ENCODE data around the gene SMARCC1. TPM values are rescaled to one million over a fixed set of nuclear protein-coding genes. Genes with fewer than 3 reads are reported as not detected.

The SMARCC1 gene
- polyA plus RNA-seq, 2 of the 4 experiments (the other 2 are of a cell fraction), result 27.1 to 27.5 TPM

- no peak for FAIRE-seq
- Histone ChIP-seq H3K4me2 (no peak overlapping the region), H3K27ac (no peak overlapping the region), H3K4me3 (no peak overlapping the region), H3K9me3 (no peaks in the 10 kb centered on the region), H3K4me1 (no peaks in the 10 kb centered on the region)
- WGBS (ENCODE audit: missing lambda C conversion rate), result 97% methylated on average over 3 of the region's 3 CpGs
- DNase-seq (ENCODE audit: low read depth in 1 of 2, low spot score in 1 of 2), result no peak
- CTCF ChIA-PET, result no interaction called here
- ATAC-seq, result no peak
- TF ChIP-seq NPAS2 (CRISPR knock-in tag; IDR thresholded peaks at IDR 0.05; ENCODE audit: borderline replicate concordance), result no peak
- TF ChIP-seq ZNF302 (CRISPR knock-in tag; IDR thresholded peaks at IDR 0.05), result no peak
- TF ChIP-seq RARB (CRISPR knock-in tag; IDR thresholded peaks at IDR 0.05), result no peak
- TF ChIP-seq NR3C1 (IDR thresholded peaks at IDR 0.05), result no peak
- TF ChIP-seq PHF8 (IDR thresholded peaks at IDR 0.05; ENCODE audit: borderline replicate concordance, low read depth), result no peak
- no peak for TF ChIP-seq ZC3H11A (IDR thresholded peaks at IDR 0.05)
- TF ChIP-seq CBX8 (IDR thresholded peaks at IDR 0.05), result no peak
- no peak for TF ChIP-seq TFCP2L1 (CRISPR knock-in tag; IDR thresholded peaks at IDR 0.05)
- TF ChIP-seq NFE2L2 (conservative IDR thresholded peaks at IDR 0.05; ENCODE audit: low read length), result no peak
- no peak for TF ChIP-seq RCOR1 (IDR thresholded peaks at IDR 0.05; ENCODE audit: low read depth, low read length)
- POLR2A ChIA-PET, result no interaction called here
Observed at GRCh38 chr3:47747558-47747957, 34.1 kb downstream of the SMARCC1 start.

- Histone ChIP-seq H3K4me2 (no peak overlapping the region), H3K9me3 (no peaks in the 10 kb centered on the region), H3K27ac (no peak overlapping the region), H3K4me1 (no peaks in the 10 kb centered on the region), H3K4me3 (no peak overlapping the region)
- ChIA-PET CTCF (no interaction called here), POLR2A (no interaction called here)
- no peak for FAIRE-seq
- TF ChIP-seq CHD2 (IDR thresholded peaks at IDR 0.05; ENCODE audit: low read length, partially characterized antibody) (no peak), E2F6 (IDR thresholded peaks at IDR 0.05; ENCODE audit: borderline replicate concordance, low read depth) (no peak), BCL3 (IDR thresholded peaks at IDR 0.05) (no peak), MAX (IDR thresholded peaks at IDR 0.05) (no peak), ZFP36 (IDR thresholded peaks at IDR 0.05; ENCODE audit: borderline replicate concordance, partially characterized antibody) (no peak), CTCF (IDR thresholded peaks at IDR 0.05) (no peak), REST (IDR thresholded peaks at IDR 0.05) (no peak), FOSL2 (IDR thresholded peaks at IDR 0.05) (no peak), FOSL2 (CRISPR knock-in tag; IDR thresholded peaks at IDR 0.05) (no peak), HDAC2 (IDR thresholded peaks at IDR 0.05) (no peak), CHD4 (IDR thresholded peaks at IDR 0.05; ENCODE audit: borderline replicate concordance) (no peak), EHMT2 (IDR thresholded peaks at IDR 0.05; ENCODE audit: low read depth) (no peak), CBX8 (IDR thresholded peaks at IDR 0.05) (no peak), CBX2 (IDR thresholded peaks at IDR 0.05; ENCODE audit: borderline replicate concordance, low read depth) (no peak), ZC3H11A (IDR thresholded peaks at IDR 0.05) (no peak)
- no peak for DNase-seq (ENCODE audit: low read depth in 1 of 2, low spot score in 1 of 2)
- no peak for ATAC-seq
- WGBS (ENCODE audit: missing lambda C conversion rate), result 92% methylated on average over 3 of the region's 3 CpGs
Observed at GRCh38 chr3:47746264-47746663, 35.4 kb downstream of the SMARCC1 start.

All from A549 (cell line).